IPS-NIHi7 (cell line): ENCODE measurements around the gene RAD18.

Experiments used
- DNase-seq: peaks from one replicate; pipeline ENCODE4 v3.0.0; 2012; ENCODE audit warnings: mixed read lengths; ENCODE audit errors: extremely low spot score

RAD18 gene

GRCh38 chr3:8963137-8963853 lies at the start of gene RAD18:
Gene RAD18, minus strand, starts transcription at chr3:8963472. Its CDS starts 87 bp downstream, at chr3:8963385.
- peak; percentile 93 for DNase-seq

GRCh38 chr3:9012521-9012920 lies 49.2 kb upstream of the RAD18 start:
- DNase-seq: no peak

GRCh38 chr3:9009976-9010545 lies 46.8 kb upstream of the RAD18 start:
- DNase-seq: no peak

GRCh38 chr3:9008550-9009255 lies 45.4 kb upstream of the RAD18 start:
- DNase-seq: no peak

GRCh38 chr3:9007928-9008327 lies 44.7 kb upstream of the RAD18 start:
- no peak for DNase-seq

GRCh38 chr3:9007213-9007612 lies 43.9 kb upstream of the RAD18 start:
- DNase-seq: no peak

- DNase-seq: no peak
Observed at GRCh38 chr3:9000041-9000440, 36.8 kb upstream of the RAD18 start.

GRCh38 chr3:8997151-8997550 lies 33.9 kb upstream of the RAD18 start:
- no peak for DNase-seq

- DNase-seq: peak; percentile 67
Observed at GRCh38 chr3:8996681-8997121, 33.4 kb upstream of the RAD18 start.

GRCh38 chr3:8996216-8996615 lies 32.9 kb upstream of the RAD18 start:
- DNase-seq: no peak

- DNase-seq: no peak
Observed at GRCh38 chr3:8994226-8994625, 31.0 kb upstream of the RAD18 start.

GRCh38 chr3:8993331-8993730 lies 30.1 kb upstream of the RAD18 start:
- DNase-seq: no peak

- no peak for DNase-seq
Observed at GRCh38 chr3:8992854-8993253, 29.6 kb upstream of the RAD18 start.

- DNase-seq: no peak
Observed at GRCh38 chr3:8992199-8992598, 28.9 kb upstream of the RAD18 start.

GRCh38 chr3:8990266-8991215 lies 27.3 kb upstream of the RAD18 start:
- DNase-seq: no peak

- no peak for DNase-seq
Observed at GRCh38 chr3:8988791-8989558, 25.7 kb upstream of the RAD18 start.

GRCh38 chr3:8988384-8988655 lies 25.0 kb upstream of the RAD18 start:
- DNase-seq: no peak

GRCh38 chr3:8987645-8988383 lies 24.5 kb upstream of the RAD18 start:
- peak; percentile 92 for DNase-seq

GRCh38 chr3:8987226-8987625 lies 24.0 kb upstream of the RAD18 start:
- DNase-seq: no peak

GRCh38 chr3:8986741-8987140 lies 23.5 kb upstream of the RAD18 start:
- DNase-seq: no peak

- DNase-seq: no peak
Observed at GRCh38 chr3:8985876-8986275, 22.6 kb upstream of the RAD18 start.
